ENCODE measurements around the gene SLCO4A1. TPM values are rescaled to one million over a fixed set of nuclear protein-coding genes. Genes with fewer than 3 reads are reported as not detected.

The SLCO4A1 gene
- total RNA-seq, 1 experiment from 2014 or later = 161 TPM

- Histone ChIP-seq H3K4me3 (ENCODE audit: low read length) (no peak overlapping the region), H3K79me2 (ENCODE audit: low read length) (no peaks in the 10 kb centered on the region), H3K9me3 (ENCODE audit: low read length) (no peaks in the 10 kb centered on the region), H3K4me1 (ENCODE audit: insufficient read depth, low read length) (no peaks in the 10 kb centered on the region), H3K27me3 (ENCODE audit: low read length) (no peaks in the 10 kb centered on the region), H3F3A (ENCODE audit: low read length, unreplicated experiment) (no peaks in the 10 kb centered on the region), H3K36me3 (ENCODE audit: low read depth, low read length) (no peaks in the 10 kb centered on the region), H4K20me1 (ENCODE audit: low read length) (no peaks in the 10 kb centered on the region), H3K27ac (ENCODE audit: low read length) (no peak overlapping the region), H3K9me2 (replicated peaks; ENCODE audit: low read length) (no peaks in the 10 kb centered on the region), H2AFZ (ENCODE audit: low read length) (no peak overlapping the region), H3K9ac (ENCODE audit: low read length) (no peak overlapping the region), H3K4me2 (ENCODE audit: low read length) (no peak overlapping the region)
- ATAC-seq = peak; percentile 17; the same call in 1 of the 2 replicates
- intact Hi-C loops (cut with micrococcal nuclease) = no loop called here
- DNase-seq = no peak
- ChIA-PET CTCF (interaction anchor here (0.6 kb wide), 1 partner anchor 198 kb away, joined by 11 read pairs; no protein-coding TSS in a partner anchor), POLR2A (ENCODE audit: unreplicated experiment) (no interaction called here)
- TF ChIP-seq EZH2phosphoT487 (IDR thresholded peaks at IDR 0.05; ENCODE audit: borderline replicate concordance, low read length) (no peak), EZH2 (IDR thresholded peaks at IDR 0.05; ENCODE audit: low read length, unreplicated experiment) (no peak), CTCF (conservative IDR thresholded peaks at IDR 0.05; ENCODE audit: low read depth, low read length) (no peak)
- BruUV-seq (replicated peaks) = no TSS peak
These were observed 55.2 kb downstream of the SLCO4A1 start for GRCh38 chr20:62697468-62697912.

GRCh38 chr20:62698231-62698630 lies 55.9 kb downstream of the SLCO4A1 start:
- POLR2A ChIA-PET (ENCODE audit: unreplicated experiment) = no interaction called here
- H3K79me2 ChIP-seq (ENCODE audit: low read length) = no peaks in the 10 kb centered on the region
- ATAC-seq (no peak), DNase-seq (no peak)
- no peaks in the 10 kb centered on the region for H3K36me3 ChIP-seq (ENCODE audit: low read depth, low read length)
- no peaks in the 10 kb centered on the region for H3K9me2 ChIP-seq (replicated peaks; ENCODE audit: low read length)
- CTCF ChIA-PET = interaction anchor here (0.6 kb wide), 2 partner anchors 46 to 198 kb away, joined by 3 to 11 read pairs; no protein-coding TSS in a partner anchor
- no peaks in the 10 kb centered on the region for H3F3A ChIP-seq (ENCODE audit: low read length, unreplicated experiment)
- H3K27me3 ChIP-seq (ENCODE audit: low read length) = no peaks in the 10 kb centered on the region
- no peak for TF ChIP-seq EZH2phosphoT487 (IDR thresholded peaks at IDR 0.05; ENCODE audit: borderline replicate concordance, low read length)
- no peak for TF ChIP-seq CTCF (conservative IDR thresholded peaks at IDR 0.05; ENCODE audit: low read depth, low read length)
- TF ChIP-seq EZH2 (IDR thresholded peaks at IDR 0.05; ENCODE audit: low read length, unreplicated experiment) = no peak
- intact Hi-C loops (cut with micrococcal nuclease) = no loop called here
- H3K27ac ChIP-seq (ENCODE audit: low read length) = no peak overlapping the region
- H3K4me1 ChIP-seq (ENCODE audit: insufficient read depth, low read length) = peaks cover 7% of the 10 kb centered on the region
- H2AFZ ChIP-seq (ENCODE audit: low read length) = no peak overlapping the region
- H3K4me3 ChIP-seq (ENCODE audit: low read length) = no peak overlapping the region
- H4K20me1 ChIP-seq (ENCODE audit: low read length) = no peaks in the 10 kb centered on the region
- H3K9me3 ChIP-seq (ENCODE audit: low read length) = no peaks in the 10 kb centered on the region
- no TSS peak for BruUV-seq (replicated peaks)
- no peak overlapping the region for H3K4me2 ChIP-seq (ENCODE audit: low read length)
- H3K9ac ChIP-seq (ENCODE audit: low read length) = no peak overlapping the region

- Histone ChIP-seq H3K9me2 (replicated peaks; ENCODE audit: low read length) (no peaks in the 10 kb centered on the region), H3K4me1 (ENCODE audit: insufficient read depth, low read length) (peaks cover 17% of the 10 kb centered on the region), H2AFZ (ENCODE audit: low read length) (no peak overlapping the region), H3K4me3 (ENCODE audit: low read length) (no peak overlapping the region), H3K9ac (ENCODE audit: low read length) (no peak overlapping the region), H3K27me3 (ENCODE audit: low read length) (no peaks in the 10 kb centered on the region), H3K27ac (ENCODE audit: low read length) (no peak overlapping the region), H3K36me3 (ENCODE audit: low read depth, low read length) (no peaks in the 10 kb centered on the region), H3K79me2 (ENCODE audit: low read length) (no peaks in the 10 kb centered on the region), H3K4me2 (ENCODE audit: low read length) (no peak overlapping the region), H3K9me3 (ENCODE audit: low read length) (no peaks in the 10 kb centered on the region), H4K20me1 (ENCODE audit: low read length) (no peaks in the 10 kb centered on the region), H3F3A (ENCODE audit: low read length, unreplicated experiment) (peaks cover 5% of the 10 kb centered on the region)
- no peak for ATAC-seq
- DNase-seq = no peak
- POLR2A ChIA-PET (ENCODE audit: unreplicated experiment) = no interaction called here
- intact Hi-C loops (cut with micrococcal nuclease) = no loop called here
- CTCF ChIA-PET = no interaction called here
- TF ChIP-seq CTCF (conservative IDR thresholded peaks at IDR 0.05; ENCODE audit: low read depth, low read length) = no peak
- BruUV-seq (replicated peaks) = no TSS peak
These were observed 57.0 kb downstream of the SLCO4A1 start for GRCh38 chr20:62699296-62699695.
